ENCODE measurements around the gene TMPRSS7.

DNA sequence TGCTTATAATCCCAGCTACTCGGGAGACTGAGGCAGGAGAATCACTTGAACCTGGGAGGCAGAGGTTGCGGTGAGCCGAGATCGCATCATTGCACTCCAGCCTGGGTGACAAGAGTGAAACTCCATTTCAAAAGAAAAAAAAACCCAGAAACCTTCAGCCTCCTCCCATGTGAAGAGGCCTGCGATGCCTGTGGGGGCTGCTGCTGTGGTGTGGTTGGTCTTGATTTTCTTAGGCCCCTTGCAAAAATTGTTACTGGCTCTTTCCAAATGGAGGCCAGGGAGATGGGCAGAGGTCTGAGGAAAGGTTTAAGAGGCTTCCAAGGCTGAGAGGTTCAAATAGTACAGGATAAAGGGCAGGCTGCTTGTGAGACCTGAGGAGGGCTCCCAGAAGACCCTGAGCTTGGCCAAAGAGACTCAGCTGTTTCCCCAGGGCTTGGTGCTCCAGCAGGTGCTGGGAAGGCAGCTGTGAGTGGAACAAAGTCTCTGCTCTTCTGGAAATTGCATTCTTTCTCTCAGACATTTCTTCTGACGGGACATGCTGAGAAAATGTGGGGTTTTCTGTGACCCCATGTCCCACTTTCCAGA, 80.1 kb downstream of the TMPRSS7 start:
- no peak for TF ChIP-seq EZH2 (IDR thresholded peaks at IDR 0.05)
- TF ChIP-seq POLR2AphosphoS5 (IDR thresholded peaks at IDR 0.05; ENCODE audit: borderline replicate concordance, low read depth, low read length) = no peak
